Measurements from ENCODE around the gene ZNF575.

Gene ZNF575, protein sequence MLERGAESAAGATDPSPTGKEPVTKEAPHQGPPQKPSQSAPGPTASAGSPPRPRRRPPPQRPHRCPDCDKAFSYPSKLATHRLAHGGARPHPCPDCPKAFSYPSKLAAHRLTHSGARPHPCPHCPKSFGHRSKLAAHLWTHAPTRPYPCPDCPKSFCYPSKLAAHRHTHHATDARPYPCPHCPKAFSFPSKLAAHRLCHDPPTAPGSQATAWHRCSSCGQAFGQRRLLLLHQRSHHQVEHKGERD

DNA sequence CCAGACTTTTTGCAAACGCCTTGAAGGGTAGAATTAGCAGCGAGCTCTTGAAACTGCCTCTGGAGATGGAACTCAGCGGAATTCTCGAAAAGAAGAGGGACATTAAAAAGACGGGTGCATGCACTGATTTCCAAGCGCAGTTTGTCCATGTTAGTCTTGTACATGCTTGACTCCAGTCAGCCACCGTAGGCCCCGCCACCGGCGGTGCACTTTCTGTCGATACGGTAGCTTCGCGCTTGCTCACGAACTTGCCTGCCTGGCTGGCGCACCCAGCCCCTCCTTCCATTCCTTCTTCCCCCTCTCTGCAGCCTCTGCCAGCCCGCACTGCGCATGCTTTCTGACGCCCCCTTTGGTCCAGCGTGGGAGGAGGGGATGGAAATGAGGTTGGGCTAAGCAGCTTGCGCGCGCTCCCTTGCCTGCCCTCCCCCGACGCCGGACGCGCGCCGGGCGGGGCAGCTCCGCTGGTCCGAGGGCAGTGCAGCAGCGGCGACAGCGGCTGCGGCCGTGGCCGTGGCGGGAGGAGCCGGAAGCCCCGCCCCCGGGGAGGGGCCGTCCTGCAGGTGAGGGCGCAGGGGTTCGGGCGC lies at the start of gene ZNF575:
Gene ZNF575 (plus strand): TSS at position 227 of the 584 bp plus-strand sequence. CDS start 1,235 bp downstream, outside the sequence.
- DNase-seq, result peak; percentile 88

DNA sequence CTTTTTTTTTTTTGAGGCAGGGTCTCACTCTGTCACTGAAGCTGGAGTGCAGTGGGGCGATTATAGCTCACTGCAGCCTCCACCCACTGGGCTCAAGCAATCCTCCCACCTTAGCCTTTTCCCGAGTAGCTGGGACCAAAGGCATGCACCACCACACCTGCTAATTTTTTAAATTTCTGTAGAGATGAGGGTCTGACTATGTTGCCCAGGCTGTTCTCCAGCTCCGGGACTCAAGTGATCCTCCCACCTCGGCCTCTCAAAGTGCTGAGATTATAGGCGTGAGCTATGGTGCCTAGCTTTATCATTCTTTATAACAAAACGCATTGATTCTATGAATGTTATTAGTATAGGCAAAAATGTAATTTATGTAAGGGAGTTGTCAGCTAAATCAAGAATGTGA lies 49.7 kb upstream of the ZNF575 start:
- no peak for DNase-seq

DNA sequence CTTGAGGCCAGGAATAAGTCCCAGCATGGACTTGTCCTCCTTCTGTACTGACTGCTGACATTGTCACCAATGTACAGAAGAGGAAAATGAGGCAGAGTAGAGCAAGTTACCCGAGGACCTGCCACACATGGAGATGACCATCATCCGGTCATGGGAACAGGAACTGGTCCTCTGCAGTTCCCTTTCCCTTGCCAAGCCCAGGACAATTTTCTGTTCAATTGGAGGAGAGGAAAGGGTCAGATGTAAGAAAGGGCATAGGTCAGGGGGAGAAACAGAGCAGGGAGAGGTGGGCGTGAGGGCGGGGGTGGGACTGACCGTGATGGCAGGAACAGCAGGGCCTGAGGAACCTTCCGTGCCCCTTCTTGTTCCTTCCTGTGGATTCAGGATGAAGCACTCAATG lies 47.0 kb upstream of the ZNF575 start:
- DNase-seq, result no peak

DNA sequence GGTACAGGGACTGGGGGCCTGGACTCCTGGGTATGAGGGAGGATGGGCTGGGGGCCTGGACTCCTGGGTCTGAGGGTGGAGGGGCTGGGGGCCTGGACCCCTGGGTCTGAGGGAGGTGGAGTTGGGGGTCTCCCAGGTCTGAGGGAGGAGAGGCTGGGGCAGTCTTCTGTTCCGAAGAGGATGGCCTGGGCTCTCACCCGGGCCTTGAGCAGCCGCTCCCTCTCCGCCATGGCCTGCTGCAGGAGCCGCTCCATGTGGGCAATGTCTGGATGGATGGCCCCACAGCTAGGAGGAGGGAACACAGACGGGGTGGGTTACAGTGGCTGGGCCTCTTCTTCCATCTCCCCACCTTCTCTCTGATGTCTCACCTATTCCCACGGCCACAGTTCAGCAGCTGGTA lies 46.6 kb upstream of the ZNF575 start:
- no peak for DNase-seq

DNA sequence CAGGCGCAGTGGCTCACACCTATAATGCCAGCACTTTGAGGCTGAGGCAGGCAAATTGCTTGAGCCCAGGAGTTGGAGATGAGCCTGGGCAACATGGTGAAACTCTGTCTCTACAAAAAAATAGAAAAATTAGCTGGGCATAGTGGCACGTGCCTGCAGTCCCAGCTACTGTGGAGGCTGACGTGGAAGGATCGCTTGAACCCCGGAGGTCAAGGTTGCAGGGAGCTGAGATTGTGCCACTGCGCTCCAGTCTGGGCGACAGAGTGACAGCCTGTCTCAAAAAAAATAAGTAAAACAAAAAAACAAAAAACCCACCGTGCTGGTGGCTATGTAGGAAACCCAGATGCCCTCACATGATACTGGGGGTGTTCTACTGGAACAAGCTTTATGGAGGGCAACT lies 44.8 kb upstream of the ZNF575 start:
- DNase-seq, result no peak

DNA sequence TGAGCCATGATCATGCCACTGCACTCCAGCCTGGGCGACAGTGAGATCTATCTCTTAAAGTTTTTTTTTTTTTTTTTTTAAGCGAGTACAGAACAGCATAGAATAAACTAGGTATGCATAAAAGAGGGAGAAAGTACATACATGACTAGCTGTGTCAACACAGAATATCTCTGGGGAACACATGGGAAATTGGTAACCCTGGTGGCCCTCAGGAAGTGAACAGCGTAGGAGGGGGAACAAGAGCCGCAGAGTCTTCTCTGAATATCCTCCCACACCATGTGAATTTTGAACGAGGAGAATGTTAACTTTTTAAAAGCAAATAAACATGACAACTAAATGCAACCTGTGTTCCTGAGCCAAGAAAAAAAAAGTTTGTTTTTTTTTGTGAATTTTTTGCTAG lies 43.7 kb upstream of the ZNF575 start:
- DNase-seq, result no peak

DNA sequence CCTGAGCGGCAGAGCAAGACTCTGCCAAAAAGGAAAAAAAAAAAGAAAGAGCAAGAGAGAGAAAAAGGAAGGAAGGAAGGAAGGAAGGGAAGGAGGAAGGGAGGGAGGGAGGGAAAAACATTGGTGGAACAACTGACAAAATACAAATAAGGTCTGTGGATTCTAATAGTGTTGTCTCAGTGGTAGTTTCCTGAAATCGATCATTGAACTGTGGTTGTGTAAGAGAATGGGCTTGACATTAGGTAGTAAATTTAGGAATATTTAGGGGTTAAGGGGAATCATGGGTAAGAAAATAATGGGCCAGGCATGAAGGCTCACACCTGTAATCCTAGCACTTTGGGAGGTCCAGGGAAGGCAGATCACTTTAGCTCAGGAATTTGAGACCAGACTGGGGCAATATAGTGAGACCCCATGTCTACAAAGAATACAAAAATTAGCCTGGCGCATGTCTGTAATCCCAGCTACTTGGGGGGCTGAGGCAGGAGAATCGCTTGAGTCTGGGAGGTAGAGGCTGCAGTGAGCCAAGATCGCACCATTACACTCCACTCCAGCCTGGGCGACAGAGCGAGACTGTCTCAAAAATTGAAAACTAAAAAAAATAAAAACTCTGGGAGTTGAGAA lies 42.9 kb upstream of the ZNF575 start:
- no peak for DNase-seq

DNA sequence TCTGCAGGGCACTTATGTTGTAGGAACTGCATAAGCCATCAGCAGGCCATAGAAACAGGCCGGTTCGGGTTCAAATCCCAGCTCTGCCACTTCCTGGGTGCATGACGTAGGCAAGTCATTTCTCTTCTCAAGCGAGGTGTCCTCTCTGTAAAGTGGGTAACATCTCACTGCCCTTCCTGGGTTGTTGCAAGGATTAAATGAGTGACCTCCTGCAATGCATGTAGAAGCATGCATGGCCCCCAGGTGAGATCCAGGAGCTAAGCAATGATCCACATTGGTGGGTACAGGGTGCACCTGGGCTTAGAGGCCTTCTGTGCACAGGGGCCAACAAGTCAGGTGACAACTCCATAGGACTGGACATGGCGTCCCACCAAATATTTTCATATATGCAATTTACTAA lies 42.2 kb upstream of the ZNF575 start:
- no peak for DNase-seq

DNA sequence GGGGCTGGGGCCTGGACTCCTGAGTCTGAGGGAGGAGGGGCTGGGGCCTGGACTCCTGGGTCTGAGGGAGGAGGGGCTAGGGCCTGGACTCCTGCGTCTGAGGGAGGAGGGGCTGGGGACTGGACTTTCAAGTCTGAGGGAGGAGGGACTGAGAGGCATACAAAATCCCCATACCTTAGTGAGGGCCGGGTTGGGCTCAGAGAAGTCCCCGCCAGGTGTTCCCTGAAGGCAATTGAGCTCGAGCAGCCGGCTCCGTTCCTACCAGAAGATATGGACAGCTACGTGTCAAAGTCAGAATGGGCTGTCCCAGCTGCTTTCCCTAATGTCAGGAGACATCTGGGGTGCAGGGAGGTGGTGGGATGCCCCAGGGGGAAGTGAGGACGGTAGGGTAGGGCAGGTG lies 37.9 kb upstream of the ZNF575 start:
- no peak for DNase-seq

DNA sequence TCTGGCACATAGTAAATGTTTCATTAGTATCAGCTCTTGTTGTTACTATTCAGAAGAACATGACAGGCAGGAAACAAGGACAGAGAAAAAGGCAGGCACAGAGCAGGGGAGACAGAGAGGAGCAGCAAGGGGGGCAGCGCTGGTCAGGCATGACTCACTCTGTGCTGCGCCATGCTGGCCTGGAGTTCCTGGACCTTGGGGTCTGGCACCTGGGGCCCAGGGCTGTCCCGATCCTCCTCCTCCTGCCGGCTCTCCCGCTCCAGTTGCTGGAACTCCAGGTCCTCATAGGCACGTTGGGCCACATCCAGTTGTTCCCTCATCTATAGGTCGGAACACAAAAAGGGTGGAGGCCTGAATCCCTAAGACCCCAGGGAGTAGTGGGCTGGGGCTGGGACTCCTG lies 36.0 kb upstream of the ZNF575 start:
- no peak for DNase-seq

DNA sequence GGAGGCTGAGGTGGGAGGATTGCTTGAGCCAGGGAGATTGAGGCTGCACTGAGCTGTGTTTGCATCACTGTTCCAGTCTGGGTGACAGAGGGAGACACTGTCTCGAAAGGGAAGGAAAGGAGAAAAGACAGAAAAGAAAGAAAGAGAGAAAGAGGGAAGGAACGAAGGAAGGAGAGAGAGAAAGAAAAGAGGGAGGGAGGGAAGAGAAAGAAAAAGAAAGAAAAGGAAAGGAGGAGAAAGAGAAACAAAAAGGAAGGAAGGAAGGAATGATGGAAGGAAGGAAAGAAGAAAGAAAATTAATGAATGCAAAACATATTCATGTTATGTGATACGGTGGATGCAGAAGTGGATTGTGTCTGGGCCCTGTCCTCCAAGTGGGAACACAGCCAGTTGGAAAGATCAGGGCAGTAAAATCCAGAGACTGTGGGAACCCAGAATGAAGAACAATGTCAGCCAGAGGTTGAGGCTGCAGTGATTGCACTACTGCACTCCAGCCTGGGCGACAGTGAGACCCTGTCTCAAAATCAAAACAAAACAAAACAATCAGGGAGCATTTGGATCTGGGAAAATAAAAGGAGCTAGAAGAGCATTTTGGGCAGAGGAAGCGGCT lies 34.6 kb upstream of the ZNF575 start:
- no peak for DNase-seq

DNA sequence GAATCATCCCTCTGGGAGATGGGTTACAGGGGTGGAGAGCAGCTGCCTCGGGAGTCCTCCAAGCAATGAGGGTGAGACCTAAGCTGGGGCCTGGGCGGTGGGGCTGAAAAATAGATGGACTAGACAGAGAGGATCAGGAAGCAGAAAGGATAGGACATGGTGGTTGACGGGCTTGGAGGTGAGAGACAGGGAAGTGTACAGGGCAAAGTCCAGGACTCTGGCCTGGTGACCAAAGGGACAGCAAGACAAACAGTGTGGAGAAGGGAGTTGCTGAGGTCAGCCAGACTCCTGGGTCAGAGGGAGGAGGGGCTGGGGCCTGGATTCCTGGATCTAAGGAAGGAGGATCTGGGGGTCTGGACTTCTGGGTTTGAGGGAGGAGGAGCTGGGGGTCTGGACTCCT lies 33.9 kb upstream of the ZNF575 start:
- no peak for DNase-seq

DNA sequence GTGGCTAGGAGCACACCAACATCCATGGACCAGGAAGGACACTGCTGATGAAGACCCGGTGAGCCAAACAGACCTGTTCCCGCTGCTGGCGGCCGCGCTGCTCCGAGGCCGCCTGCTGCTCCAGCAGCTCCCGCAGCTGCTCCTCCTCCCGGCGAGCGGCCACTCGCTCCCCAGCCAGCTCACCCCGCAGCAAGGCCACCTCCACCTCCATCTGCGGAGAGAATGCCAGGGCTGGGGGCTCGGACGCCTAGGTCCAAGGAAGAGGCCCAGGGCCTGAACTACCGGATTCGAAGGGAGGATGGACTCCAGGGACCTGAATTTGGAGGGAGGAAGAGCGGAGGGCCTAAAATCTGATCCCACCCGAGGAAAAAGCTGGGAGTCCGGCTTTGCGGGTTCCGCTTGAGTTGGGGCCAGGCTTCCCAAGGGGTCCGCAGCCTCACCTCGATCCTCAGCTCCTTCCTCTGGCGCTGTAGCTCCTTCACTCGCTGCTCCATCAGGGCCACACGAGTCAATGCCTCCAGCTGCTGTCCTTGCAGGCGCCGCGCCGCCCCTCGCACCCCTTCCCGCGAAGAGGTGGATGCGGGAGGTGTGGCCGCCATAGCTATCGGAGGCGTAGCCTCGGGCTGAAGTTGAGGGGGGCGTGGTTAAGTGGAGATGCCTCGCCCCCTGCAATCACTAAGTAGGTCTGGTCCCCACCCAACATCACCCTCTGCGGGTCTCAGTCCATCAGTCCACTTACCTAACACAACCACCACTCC lies 31.1 kb upstream of the ZNF575 start:
- no peak for DNase-seq

DNA sequence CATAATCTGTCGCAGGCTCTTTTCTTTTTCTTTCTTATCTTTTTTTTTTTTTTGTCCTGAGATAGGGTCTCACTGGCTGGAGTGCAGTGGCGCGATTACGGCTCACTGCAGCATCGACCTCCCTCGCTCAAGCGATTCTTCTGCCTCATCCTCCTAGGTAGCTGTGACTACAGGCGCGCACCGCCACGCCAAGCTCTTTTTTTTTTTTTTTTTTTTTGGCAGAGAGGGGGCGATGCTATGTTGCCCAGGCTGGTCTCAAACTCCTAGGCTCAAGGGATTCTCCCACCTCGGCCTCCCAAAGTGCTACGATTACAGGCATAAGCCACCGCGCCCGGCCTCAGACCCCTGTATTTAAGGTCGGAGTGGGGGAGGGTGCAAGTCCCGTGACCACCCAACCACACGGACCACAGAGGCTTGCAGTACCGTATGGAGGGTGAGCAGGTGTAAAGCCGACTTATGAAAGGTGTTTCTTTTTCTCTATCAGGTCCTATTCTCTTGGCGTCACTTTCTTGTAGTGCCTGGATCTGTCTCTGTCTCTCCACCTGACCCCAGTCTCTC lies 30.5 kb upstream of the ZNF575 start:
- no peak for DNase-seq

DNA sequence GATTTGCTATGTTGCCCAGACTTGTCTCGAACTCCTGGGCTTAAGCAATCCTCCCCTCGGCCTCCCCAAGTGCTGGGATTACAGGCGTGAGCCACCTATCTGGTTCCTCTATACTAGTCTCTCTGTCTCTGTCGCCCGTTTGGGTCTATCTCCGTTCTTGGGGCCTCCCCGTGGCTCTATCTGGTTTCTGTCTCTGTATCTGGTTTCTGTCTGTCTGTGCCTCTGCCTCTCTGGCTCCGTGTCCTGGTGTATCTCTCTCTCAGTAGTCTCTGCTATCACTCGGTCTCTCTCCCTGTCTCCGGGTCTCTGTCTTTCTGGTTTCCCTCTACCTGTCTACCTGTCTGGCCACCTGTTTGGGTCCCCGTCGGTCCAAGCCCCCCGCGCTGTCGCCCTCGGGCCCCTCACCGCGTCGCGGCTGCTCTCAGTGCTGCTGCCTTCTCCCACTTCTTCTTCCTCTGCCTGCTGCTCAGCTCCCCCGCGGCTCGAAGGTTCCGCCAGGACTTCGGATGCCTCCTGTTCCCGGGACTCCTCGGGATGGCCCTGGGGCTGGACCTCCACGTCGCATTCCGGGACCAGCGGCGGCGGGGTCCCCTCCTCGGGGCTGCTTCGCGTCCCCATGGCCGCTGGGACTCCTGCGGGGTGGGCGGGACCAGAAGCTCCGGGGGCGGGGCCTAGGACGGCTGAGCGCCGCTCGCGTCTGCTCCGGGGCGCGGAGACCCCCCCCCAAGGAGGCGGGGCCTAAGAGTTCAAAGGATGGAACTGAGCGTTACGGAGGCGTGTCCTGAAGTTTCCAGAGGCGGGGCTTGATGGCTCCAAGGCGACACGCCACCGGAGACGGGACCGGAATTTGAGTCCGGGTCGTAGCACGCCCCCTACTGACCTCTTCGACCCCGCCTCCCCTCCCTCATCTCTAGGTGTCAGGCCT lies 29.2 kb upstream of the ZNF575 start:
- DNase-seq, result peak; percentile 83

DNA sequence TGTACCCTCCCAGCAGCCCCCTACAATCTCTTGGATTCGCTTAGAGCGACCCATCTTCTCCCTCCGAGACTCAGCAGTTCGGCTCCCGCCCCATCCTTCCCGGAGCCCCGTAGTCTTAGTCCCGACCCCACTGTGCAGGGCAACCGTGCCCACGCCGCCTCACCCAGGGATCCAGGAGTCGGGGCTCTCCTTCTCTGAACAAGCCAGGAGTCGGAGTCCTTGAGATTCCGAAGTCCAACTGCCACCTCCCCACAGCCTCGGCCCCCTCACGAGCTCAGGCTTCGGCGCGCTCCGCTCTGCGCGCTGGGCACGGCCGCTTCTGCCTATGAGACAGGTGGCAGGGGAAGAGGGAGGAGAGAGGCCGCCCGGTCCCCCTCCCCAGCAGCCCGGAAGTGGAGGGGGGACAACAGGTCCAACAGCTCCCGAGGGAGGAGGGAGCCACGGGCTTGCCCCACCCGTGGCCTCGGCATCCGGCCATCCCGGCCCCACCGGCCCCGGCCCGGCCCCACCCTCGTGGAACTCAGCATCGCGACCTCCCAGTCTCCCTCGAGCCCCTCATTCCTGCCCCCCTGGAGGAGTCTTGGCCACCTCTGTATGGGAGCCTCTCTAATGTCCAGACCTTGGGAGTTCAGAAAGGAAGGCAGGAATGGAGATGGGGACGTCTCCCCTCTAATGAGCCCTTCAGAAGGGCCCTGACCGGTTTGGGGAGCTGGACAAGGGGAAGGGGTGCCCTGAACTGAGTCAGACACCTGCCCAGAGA lies 28.4 kb upstream of the ZNF575 start, which contains the start of gene PHLDB3:
Gene PHLDB3 (minus strand): TSS at position 321 of the 760 bp plus-strand sequence. CDS start 628 bp downstream, outside the sequence.
- DNase-seq, result peak; percentile 60

DNA sequence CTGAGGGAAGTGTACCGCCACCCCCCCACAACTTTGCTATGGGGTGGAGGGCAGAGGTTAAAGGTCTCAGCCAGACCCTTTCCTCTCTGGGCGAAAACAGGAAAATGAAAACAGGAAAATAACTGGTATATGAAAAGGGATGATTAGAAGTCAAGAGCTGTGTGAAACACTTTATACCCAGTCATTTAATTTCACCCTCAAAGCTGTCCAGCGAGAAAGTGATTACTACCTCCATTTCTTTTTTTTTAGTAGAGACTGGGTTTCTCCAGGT lies 27.9 kb upstream of the ZNF575 start:
- no peak for DNase-seq

DNA sequence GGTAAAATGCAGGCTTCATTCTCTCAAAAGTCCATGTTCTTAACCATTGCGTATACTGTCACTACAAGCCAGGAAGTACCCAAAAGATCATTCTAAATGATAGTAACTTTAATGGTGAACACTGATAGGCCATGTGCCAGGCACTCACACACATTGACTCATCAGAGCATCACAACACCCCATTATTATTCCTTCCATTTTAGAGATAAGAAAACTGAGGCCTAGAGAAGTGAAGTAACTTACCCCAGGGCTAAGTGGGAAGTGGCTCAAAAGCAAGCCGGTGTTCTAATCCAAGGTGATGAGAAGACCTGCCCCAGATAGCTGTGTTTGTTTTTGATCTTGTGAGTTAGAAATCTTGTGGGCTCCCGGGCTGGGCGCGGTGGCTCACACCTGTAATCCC lies 27.0 kb upstream of the ZNF575 start:
- DNase-seq, result no peak

DNA sequence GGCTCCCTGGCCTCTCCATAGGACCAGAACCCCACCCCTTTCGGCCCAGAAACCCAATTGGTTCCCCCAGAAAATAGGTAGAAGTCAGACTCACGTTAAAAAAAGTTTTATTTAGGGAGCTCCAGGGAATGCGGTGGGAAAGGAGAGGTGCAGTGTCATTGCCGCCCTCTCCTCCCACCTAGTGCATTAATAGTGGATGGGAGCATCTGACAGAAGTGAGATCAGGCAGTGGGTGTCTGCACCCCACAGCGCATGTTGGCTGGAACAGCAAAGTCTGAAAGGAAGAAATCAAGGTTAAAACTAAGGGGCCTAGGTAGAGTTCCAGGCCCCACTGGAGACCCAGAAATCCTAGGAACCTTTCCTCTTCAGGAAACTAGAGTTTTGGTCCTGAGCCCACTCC lies 26.4 kb upstream of the ZNF575 start:
- no peak for DNase-seq

DNA sequence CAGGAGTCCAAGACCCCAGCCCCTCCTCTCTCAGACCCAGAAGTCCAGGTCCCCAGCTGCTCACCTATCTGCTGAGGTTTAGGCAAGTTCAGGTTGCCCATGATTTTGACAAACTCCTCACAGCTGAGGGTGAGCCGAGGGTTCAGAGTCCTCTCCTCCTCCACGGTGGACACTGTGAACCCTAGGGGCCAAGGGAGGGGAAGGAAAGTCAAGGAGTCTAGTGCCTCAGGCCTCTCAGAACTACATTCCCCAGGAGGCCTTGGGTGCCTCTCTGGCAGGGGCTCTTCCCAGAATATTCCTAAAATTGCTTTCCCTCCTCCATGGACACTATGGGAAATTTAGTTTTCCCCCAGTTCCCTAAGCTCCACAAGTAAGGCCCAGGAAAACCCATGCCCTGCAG lies 25.1 kb upstream of the ZNF575 start:
- no peak for DNase-seq

DNA sequence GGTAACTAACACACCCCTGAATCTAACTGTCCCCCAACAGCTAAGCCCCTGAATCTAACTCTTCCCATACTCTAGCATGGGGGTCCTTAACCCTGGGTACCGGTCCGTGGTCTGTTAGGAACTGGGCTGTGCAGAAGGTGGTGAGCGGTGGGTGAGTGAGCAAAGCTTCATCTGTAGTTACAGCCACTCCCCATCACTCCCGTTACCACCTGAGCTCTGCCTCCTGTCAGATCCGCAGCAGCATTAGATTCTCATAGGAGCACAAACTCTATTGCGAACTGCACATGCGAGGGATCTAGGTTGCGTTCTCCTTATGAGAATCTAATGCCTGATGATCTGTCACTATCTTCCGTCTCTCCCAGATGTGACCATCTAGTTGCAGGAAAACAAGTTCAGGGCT lies 22.3 kb upstream of the ZNF575 start:
- DNase-seq, result no peak
